GM12801 (cell line): ENCODE results near the gene NAV2.

Experiments used
- TF ChIP-seq, protein P1 (sequence below): IDR thresholded peaks from one replicate; pipeline ENCODE4 v1.5.1; 2011; ENCODE audit warnings: control low read depth; ENCODE audit not compliant: insufficient read length; ENCODE audit errors: extremely low read depth

Gene NAV2

DNA sequence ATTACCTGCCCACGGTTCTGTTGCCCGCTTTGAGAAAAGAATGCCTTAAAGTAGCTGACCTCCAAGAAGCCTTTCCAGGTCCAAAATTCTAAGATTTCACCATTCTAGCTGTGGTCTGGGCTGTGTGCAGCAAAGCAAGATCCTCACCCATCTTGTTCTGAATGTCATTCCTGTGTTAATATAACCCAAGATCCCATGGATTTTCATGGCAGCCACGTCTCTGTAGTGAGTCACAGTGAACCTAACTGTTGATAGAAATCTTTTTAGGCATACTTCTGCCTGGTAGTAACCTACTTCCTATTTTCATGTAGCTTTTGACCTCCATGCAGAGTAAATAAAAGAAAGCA is 210.0 kb downstream of the NAV2 start:
- TF ChIP-seq, protein P1, sequence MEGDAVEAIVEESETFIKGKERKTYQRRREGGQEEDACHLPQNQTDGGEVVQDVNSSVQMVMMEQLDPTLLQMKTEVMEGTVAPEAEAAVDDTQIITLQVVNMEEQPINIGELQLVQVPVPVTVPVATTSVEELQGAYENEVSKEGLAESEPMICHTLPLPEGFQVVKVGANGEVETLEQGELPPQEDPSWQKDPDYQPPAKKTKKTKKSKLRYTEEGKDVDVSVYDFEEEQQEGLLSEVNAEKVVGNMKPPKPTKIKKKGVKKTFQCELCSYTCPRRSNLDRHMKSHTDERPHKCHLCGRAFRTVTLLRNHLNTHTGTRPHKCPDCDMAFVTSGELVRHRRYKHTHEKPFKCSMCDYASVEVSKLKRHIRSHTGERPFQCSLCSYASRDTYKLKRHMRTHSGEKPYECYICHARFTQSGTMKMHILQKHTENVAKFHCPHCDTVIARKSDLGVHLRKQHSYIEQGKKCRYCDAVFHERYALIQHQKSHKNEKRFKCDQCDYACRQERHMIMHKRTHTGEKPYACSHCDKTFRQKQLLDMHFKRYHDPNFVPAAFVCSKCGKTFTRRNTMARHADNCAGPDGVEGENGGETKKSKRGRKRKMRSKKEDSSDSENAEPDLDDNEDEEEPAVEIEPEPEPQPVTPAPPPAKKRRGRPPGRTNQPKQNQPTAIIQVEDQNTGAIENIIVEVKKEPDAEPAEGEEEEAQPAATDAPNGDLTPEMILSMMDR: no peak

DNA sequence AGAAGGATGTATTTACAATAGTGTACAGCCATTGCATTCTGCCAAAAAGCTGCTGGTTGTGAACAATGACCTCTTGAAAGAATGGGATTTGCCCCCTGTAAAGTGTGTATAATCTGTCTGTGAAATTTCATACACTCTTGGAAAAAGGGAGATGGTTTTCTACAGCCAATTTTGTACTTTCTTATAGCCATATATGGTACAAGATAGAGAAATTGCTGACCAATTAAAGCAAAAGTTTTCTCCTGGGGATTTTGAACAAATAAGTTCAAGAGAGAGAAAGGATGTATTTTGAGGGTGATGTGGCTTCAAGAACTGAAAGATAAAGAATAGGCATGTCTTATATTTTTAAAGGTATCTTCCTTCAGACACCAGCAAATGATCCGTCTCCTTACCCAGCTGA is 211.0 kb downstream of the NAV2 start:
- TF ChIP-seq, protein P1: no peak

DNA sequence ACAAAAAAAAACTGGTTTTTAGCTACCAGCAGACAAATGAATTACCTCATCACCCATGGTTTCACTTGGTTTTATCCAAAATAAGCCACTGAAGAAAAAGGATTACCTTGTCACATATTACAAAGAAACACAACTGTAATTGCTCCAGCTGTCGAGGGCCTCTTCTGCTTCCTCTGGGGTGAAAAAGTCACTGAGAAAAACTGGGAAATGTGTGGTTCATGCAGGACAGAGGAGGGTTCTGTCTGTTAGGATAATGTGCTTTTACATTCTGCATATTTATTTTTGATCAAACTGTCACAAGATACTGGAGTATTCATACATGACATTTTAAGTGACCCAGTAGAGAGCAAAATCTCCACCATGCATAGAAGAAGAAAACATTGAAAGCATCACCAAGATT is 211.7 kb downstream of the NAV2 start:
- TF ChIP-seq, protein P1: no peak

DNA sequence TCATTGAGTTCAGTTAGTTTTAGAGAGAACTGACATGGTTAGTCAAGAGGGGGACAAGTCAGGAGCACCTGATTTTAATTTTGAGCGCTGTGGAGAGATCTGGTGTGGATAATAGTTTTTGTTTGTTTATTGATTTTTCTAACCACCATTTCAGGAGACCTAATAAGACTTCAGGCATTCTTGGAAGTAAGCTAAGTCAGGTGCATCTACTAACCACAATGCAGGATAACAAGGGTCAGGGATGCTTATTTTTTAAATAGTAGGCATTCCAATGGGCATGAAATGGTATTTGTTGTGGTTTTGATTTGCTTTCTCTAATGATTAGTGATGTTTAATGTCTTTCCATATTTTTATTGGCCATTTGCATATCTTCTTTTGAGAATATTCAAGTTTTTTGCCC is 212.1 kb downstream of the NAV2 start:
- TF ChIP-seq, protein P1: no peak

DNA sequence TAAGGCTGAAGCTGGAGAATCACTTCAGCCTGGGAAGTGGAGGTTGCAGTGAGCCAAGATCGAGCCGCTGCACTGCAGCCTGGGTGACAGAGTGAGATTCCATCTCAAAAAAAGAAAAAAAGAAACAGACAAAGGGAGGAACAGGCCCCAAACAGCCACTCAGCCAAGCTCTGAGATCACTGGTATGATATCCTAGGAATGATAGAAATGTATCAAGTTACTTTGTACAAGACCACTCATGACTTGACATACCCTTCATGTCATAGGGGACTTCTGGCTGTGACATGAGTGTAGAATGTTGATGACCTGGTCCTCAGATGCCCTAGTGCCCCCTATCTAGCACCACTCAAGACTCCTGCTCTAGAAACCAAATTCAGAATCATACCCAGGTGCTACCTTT is 216.5 kb downstream of the NAV2 start:
- TF ChIP-seq, protein P1: no peak

DNA sequence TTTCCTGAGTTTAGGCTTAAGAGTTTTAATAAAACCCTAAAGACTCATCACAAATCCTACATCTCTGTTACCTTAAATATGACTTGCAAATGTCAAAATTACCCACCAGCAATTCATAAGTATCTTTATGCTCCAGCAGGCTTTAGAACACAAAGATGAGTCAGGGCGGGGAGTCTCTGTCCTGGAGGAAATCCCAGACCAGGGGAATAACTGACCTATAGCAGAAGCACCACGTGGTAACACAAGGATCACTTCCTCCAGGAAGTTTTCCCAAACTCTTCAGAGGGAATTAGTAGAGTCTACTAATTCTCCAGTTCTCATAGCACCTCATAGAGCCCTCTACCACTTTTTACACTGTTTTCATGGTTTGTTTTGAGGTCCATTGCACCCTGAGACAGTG is 217.0 kb downstream of the NAV2 start:
- TF ChIP-seq, protein P1: no peak

DNA sequence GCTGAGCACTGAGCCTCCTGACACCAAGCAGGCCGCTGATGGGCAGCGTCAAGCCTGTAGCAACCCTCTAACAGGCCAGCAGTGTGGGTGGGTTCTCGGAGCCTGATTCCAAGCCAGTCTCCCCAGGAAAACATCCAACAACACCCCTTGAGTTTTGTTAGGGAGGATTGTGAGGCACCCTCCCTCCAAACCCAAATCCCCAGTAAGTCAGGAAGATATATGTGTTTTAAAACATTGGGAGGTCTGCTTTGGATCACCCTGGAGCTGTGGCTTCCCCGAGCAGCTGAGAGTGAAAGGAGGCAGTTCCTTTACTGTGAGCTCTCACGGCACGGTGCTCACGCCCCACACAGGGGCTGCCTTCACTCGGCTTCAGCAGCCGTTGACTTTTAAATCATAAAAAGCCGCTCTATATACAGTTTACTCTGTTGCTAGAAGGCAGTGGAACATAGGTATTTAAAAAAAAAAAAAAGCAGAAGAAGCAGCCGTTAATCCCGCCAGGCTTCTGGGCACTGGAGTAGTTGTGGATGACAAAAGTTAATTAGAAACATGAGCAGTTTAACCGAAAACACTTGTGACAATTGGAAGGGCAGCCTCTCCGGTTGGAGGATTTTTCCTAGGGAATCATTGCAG is 218.6 kb downstream of the NAV2 start:
- TF ChIP-seq, protein P1: no peak
